ENCODE data around the gene PPM1H. TPM values are rescaled to one million over a fixed set of nuclear protein-coding genes. Genes with fewer than 3 reads are reported as not detected.

The PPM1H gene
- total RNA-seq, 4 donors from 2014 or later, result 1.1 to 2.4 (median 1.7) TPM

- DNase-seq (ENCODE audit: low spot score in 2 of 2), result no peak
- intact Hi-C loops (cut with DNase I; ENCODE audit: low total_unique reads), result loop anchor here (10.0 kb wide), 1 partner anchor 133 kb away; no protein-coding TSS in a partner anchor
- no peak overlapping the region for H3K4me3 ChIP-seq (ENCODE audit: low read depth, poor library complexity, severe bottlenecking)
- WGBS, 2 donors, result 19 to 21% methylated on average over 2 of the region's 2 CpGs
- TF ChIP-seq POLR2A (IDR thresholded peaks at IDR 0.05) (no peak), CTCF (IDR thresholded peaks at IDR 0.05) (no peak)
Measured at GRCh38 chr12:62601765-62602164, 333.2 kb downstream of the PPM1H start.

- no peak overlapping the region for H3K4me3 ChIP-seq (ENCODE audit: low read depth, poor library complexity, severe bottlenecking)
- no peak for DNase-seq (ENCODE audit: low spot score in 2 of 2)
- WGBS, 2 donors, result 81 to 86% methylated on average over 5 of the region's 5 CpGs
- TF ChIP-seq POLR2A (IDR thresholded peaks at IDR 0.05) (no peak), CTCF (IDR thresholded peaks at IDR 0.05) (no peak)
- intact Hi-C loops (cut with DNase I; ENCODE audit: low total_unique reads), result loop anchor here (10.0 kb wide), 1 partner anchor 135 kb away; no protein-coding TSS in a partner anchor
Measured at GRCh38 chr12:62599854-62600437, 335.0 kb downstream of the PPM1H start.

GRCh38 chr12:62598846-62599245 is 336.1 kb downstream of the PPM1H start:
- intact Hi-C loops (cut with DNase I; ENCODE audit: low total_unique reads), result no loop called here
- TF ChIP-seq POLR2A (IDR thresholded peaks at IDR 0.05), result no peak
- TF ChIP-seq CTCF (IDR thresholded peaks at IDR 0.05), result no peak
- no peak overlapping the region for H3K4me3 ChIP-seq (ENCODE audit: low read depth, poor library complexity, severe bottlenecking)
- DNase-seq (ENCODE audit: low spot score in 2 of 2), result no peak
- 90 to 91% methylated on average over 3 of the region's 3 CpGs for WGBS, 2 donors

- WGBS, 2 donors, result 96 to 99% methylated on average over 3 of the region's 3 CpGs
Measured at GRCh38 chr12:62597253-62597652, 337.7 kb downstream of the PPM1H start.

More at GRCh38 chr12:62597253-62597652, 337.7 kb downstream of the PPM1H start:
- TF ChIP-seq CTCF (IDR thresholded peaks at IDR 0.05) (no peak), POLR2A (IDR thresholded peaks at IDR 0.05) (no peak)
- no peak overlapping the region for H3K4me3 ChIP-seq (ENCODE audit: low read depth, poor library complexity, severe bottlenecking)
- DNase-seq (ENCODE audit: low spot score in 2 of 2), result no peak
- intact Hi-C loops (cut with DNase I; ENCODE audit: low total_unique reads), result no loop called here

MicroRNA genes within 50 kb of the gene (microRNA counts, 767-probe panel; counts per million panel counts)
- 10,075 to 12,463 counts per million in 2 donors for microRNA hsa-let-7i-5p

Small RNA genes lying within 50 kb of the gene (microRNA-seq; reads per million reads assigned to microRNA genes)
- 53,535 to 55,004 reads per million in 2 donors for gene MIRLET7I (ENCODE audit: borderline number of aligned reads in 1 of 2, borderline replicate concordance in 2 of 2)

Other genes starting within 250 kb of the PPM1H start
- gene AVPR1A, start 216.1 kb upstream of the PPM1H start, total RNA-seq, result 10 to 100 TPM in 1 of 4 donors, 1 to 10 TPM in 3; 2.6 to 20.6 (median 6.9) TPM

Measured in lower leg skin (tissue), 4 donors.